Trophoblast cell (in vitro differentiated cells and primary cell): ENCODE measurements around the gene TPD52L1.

Source experiments
- DNase-seq, 2 donors: peaks; one replicate each; pipeline ENCODE4 v3.0.0-alpha.2; 2016
- H2AFZ ChIP-seq: 2 replicates; pipeline ENCODE4 v1.6.1; 2013; ENCODE audit warnings: low read length, moderate library complexity, mild to moderate bottlenecking; ENCODE audit not compliant: insufficient read depth, poor library complexity
- H2AK5ac ChIP-seq: 2 replicates; pipeline ENCODE4 v1.6.1; 2013; ENCODE audit warnings: mild to moderate bottlenecking, low read length
- H2BK120ac ChIP-seq: 2 replicates; pipeline ENCODE4 v1.6.1; 2013; ENCODE audit warnings: low read length, mild to moderate bottlenecking, moderate library complexity; ENCODE audit not compliant: insufficient read depth, poor library complexity
- H2BK12ac ChIP-seq: 2 replicates; pipeline ENCODE4 v1.6.1; 2013; ENCODE audit warnings: mild to moderate bottlenecking, low read length, moderate library complexity
- H2BK5ac ChIP-seq: 2 replicates; pipeline ENCODE4 v1.6.1; 2013; ENCODE audit warnings: low read length, low read depth, moderate library complexity, mild to moderate bottlenecking; ENCODE audit not compliant: poor library complexity
- H3K14ac ChIP-seq: 2 replicates; pipeline ENCODE4 v1.6.1; 2013; ENCODE audit warnings: mild to moderate bottlenecking, low read length
- H3K18ac ChIP-seq: 2 replicates; pipeline ENCODE4 v1.6.1; 2013; ENCODE audit warnings: mild to moderate bottlenecking, low read length
- H3K23ac ChIP-seq: 2 replicates; pipeline ENCODE4 v1.6.1; 2013; ENCODE audit warnings: low read length
- H3K27ac ChIP-seq: 2 replicates; pipeline ENCODE4 v1.5.1; 2013; ENCODE audit warnings: low read depth, mild to moderate bottlenecking, inconsistent platforms, low read length, moderate library complexity
- H3K27me3 ChIP-seq: 2 replicates; pipeline ENCODE4 v1.6.1; 2013; ENCODE audit warnings: inconsistent platforms, mild to moderate bottlenecking, low read length, moderate library complexity; ENCODE audit not compliant: insufficient read depth
- H3K36me3 ChIP-seq, 2 experiments: 1 replicate in 1 of 2; 2 replicates in 1 of 2; pipeline ENCODE4 v1.6.1; 2013; ENCODE audit warnings: low read length in 2 of 2, mild to moderate bottlenecking in 2 of 2, moderate library complexity in 1 of 2; ENCODE audit not compliant: insufficient read depth in 2 of 2, control insufficient read depth in 1 of 2
- H3K4ac ChIP-seq: 2 replicates; pipeline ENCODE4 v1.6.1; 2013; ENCODE audit warnings: low read depth, mild to moderate bottlenecking, low read length, moderate library complexity
- H3K4me1 ChIP-seq, 2 experiments: 1 replicate in 1 of 2; 2 replicates in 1 of 2; pipeline ENCODE4 v1.6.1; 2013; ENCODE audit warnings: low read length in 2 of 2, mild to moderate bottlenecking in 2 of 2, moderate library complexity in 1 of 2; ENCODE audit not compliant: insufficient read depth in 2 of 2, control insufficient read depth in 1 of 2
- H3K4me2 ChIP-seq: 2 replicates; pipeline ENCODE4 v1.6.1; 2013; ENCODE audit warnings: inconsistent platforms, mild to moderate bottlenecking, low read length, moderate library complexity
- H3K4me3 ChIP-seq: 2 replicates; pipeline ENCODE4 v1.5.1; 2013; ENCODE audit warnings: mild to moderate bottlenecking, low read depth, low read length, inconsistent platforms
- H3K79me1 ChIP-seq: one replicate; pipeline ENCODE4 v1.6.1; 2013; ENCODE audit warnings: low read length
- H3K79me2 ChIP-seq: 2 replicates; pipeline ENCODE4 v1.6.1; 2013; ENCODE audit warnings: low read length, mild to moderate bottlenecking; ENCODE audit not compliant: control insufficient read depth, insufficient read depth, poor library complexity
- H3K9ac ChIP-seq: 2 replicates; pipeline ENCODE4 v1.6.1; 2013; ENCODE audit warnings: mild to moderate bottlenecking, low read length
- H3K9me3 ChIP-seq: 2 replicates; pipeline ENCODE4 v1.6.1; 2013; ENCODE audit warnings: low read depth, mild to moderate bottlenecking, control low read depth, inconsistent platforms, low read length; ENCODE audit not compliant: insufficient read depth
- H4K12ac ChIP-seq: 2 replicates; pipeline ENCODE4 v1.6.1; 2013; ENCODE audit warnings: low read depth, mild to moderate bottlenecking, low read length, moderate library complexity
- H4K8ac ChIP-seq: 2 replicates; pipeline ENCODE4 v1.6.1; 2013; ENCODE audit warnings: low read depth, mild to moderate bottlenecking, low read length, moderate library complexity
- H4K91ac ChIP-seq: one replicate; pipeline ENCODE4 v1.6.1; 2013; ENCODE audit warnings: low read depth, mild to moderate bottlenecking, low read length, moderate library complexity
- WGBS: extraction: QIAGEN DNeasy Blood & Tissue Kit; methylation state at CpG from one replicate; pipeline ENCODE4 v1.1.7; 2013; ENCODE audit warnings: missing lambda C conversion rate; ENCODE audit not compliant: insufficient read length, insufficient coverage; ENCODE audit errors: extremely low coverage; 5-methylcytosine and 5-hydroxymethylcytosine counted together

Gene TPD52L1

DNA sequence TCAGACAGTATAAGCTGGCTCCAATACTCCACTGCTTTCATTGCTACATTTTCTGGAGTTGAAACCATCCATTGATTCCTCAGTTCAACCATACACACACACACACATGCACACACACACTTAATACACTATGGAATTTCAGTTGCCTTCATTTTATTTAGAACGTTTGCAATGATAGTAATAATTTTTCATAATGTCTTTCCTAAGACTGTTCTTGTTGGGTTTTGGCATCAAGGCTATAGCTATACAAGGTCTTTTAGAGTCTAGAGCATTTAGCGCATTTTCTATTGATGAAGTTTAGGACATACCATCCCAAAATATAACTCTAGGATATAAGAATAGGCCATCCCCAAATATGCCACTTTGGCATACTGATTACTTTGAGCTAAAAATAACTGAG, 15.5 kb upstream of the TPD52L1 start:
- no peak overlapping the region for H2BK12ac ChIP-seq
- no peaks in the 10 kb centered on the region for H3K4me1 ChIP-seq
- no peak overlapping the region for H2BK5ac ChIP-seq
- no peak overlapping the region for H2AFZ ChIP-seq
- no peak overlapping the region for H3K23ac ChIP-seq
- no peak overlapping the region for H3K27ac ChIP-seq
- H2AK5ac ChIP-seq = no peak overlapping the region
- no peaks in the 10 kb centered on the region for H3K79me2 ChIP-seq
- H3K14ac ChIP-seq = no peak overlapping the region
- H3K9ac ChIP-seq = no peak overlapping the region
- H3K79me1 ChIP-seq = no peaks in the 10 kb centered on the region
- H3K18ac ChIP-seq = no peak overlapping the region
- no peak overlapping the region for H4K91ac ChIP-seq
- H3K4me2 ChIP-seq = no peak overlapping the region
- no peak overlapping the region for H4K8ac ChIP-seq
- H3K36me3 ChIP-seq = no peaks in the 10 kb centered on the region
- no peak overlapping the region for H4K12ac ChIP-seq
- no peak for DNase-seq
- H3K27me3 ChIP-seq = no peaks in the 10 kb centered on the region
- H2BK120ac ChIP-seq = no peak overlapping the region
- H3K9me3 ChIP-seq = no peaks in the 10 kb centered on the region
- H3K4me3 ChIP-seq = no peak overlapping the region
- H3K4ac ChIP-seq = no peak overlapping the region
- WGBS = no CpG with 5 or more reads among the region's 2 CpGs

DNA sequence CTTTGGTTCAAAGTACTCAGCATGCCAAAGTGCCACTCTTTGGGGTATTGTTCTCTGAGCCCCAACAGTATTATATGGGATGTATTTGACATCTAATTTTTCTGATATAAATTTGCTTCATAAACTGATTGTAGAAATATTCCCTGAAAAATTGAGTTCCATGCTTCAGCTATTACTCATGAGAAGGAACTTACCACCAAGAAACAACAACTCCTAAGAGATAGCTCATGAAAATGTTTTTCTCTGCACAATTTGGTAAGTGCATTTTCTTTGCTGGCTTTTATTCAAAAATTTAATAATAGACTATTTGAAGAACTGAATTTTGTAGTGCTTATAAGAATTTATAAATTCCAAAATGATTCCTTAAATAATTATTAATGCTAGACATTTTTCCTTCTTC, 12.8 kb upstream of the TPD52L1 start:
- no peaks in the 10 kb centered on the region for H3K79me2 ChIP-seq
- no peaks in the 10 kb centered on the region for H3K36me3 ChIP-seq
- H2BK12ac ChIP-seq = no peak overlapping the region
- DNase-seq = no peak
- H3K27ac ChIP-seq = no peak overlapping the region
- no peak overlapping the region for H2BK5ac ChIP-seq
- no peak overlapping the region for H3K23ac ChIP-seq
- H3K79me1 ChIP-seq = no peaks in the 10 kb centered on the region
- H4K91ac ChIP-seq = no peak overlapping the region
- no peak overlapping the region for H3K4ac ChIP-seq
- H4K8ac ChIP-seq = no peak overlapping the region
- H2BK120ac ChIP-seq = no peak overlapping the region
- H4K12ac ChIP-seq = no peak overlapping the region
- H3K4me3 ChIP-seq = no peak overlapping the region
- H3K9me3 ChIP-seq = peaks cover 2% of the 10 kb centered on the region
- no peak overlapping the region for H3K9ac ChIP-seq
- no peak overlapping the region for H3K4me2 ChIP-seq
- no peaks in the 10 kb centered on the region for H3K27me3 ChIP-seq
- H3K14ac ChIP-seq = no peak overlapping the region
- no peak overlapping the region for H2AK5ac ChIP-seq
- no peak overlapping the region for H3K18ac ChIP-seq
- H3K4me1 ChIP-seq = no peaks in the 10 kb centered on the region
- H2AFZ ChIP-seq = no peak overlapping the region

DNA sequence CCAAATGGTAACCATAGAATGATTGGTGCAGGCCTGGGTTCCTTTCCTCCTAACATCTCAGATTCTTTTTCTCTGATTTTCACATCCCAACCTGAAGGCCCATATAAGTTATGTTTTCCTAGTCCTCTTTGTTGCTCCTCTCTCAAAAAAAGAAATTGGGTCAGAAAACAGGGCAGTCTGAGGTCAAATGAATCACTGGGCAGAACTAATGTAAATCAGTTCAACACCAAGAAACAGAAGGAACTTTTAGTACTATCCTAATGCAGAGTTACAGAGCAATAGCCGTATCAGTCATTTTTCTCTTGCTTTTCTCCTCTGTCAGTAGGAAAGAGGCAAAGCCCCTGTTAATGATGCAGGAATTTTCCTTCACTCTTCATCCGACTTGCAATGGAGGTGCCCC, 11.0 kb upstream of the TPD52L1 start:
- H2AFZ ChIP-seq = no peak overlapping the region
- H3K79me1 ChIP-seq = no peaks in the 10 kb centered on the region
- no peaks in the 10 kb centered on the region for H3K36me3 ChIP-seq
- no peak overlapping the region for H2BK120ac ChIP-seq
- no peak overlapping the region for H3K9ac ChIP-seq
- H3K27ac ChIP-seq = no peak overlapping the region
- no peaks in the 10 kb centered on the region for H3K79me2 ChIP-seq
- H3K23ac ChIP-seq = no peak overlapping the region
- H3K27me3 ChIP-seq = no peaks in the 10 kb centered on the region
- no peak overlapping the region for H3K4me2 ChIP-seq
- no peak for DNase-seq
- H2BK12ac ChIP-seq = no peak overlapping the region
- no peak overlapping the region for H4K12ac ChIP-seq
- no peak overlapping the region for H4K8ac ChIP-seq
- H3K4me3 ChIP-seq = no peak overlapping the region
- no peaks in the 10 kb centered on the region for H3K4me1 ChIP-seq
- peaks cover 6% of the 10 kb centered on the region for H3K9me3 ChIP-seq
- no peak overlapping the region for H2AK5ac ChIP-seq
- no CpG with 5 or more reads among the region's 2 CpGs for WGBS
- no peak overlapping the region for H2BK5ac ChIP-seq
- no peak overlapping the region for H4K91ac ChIP-seq
- H3K4ac ChIP-seq = no peak overlapping the region
- H3K18ac ChIP-seq = no peak overlapping the region
- no peak overlapping the region for H3K14ac ChIP-seq

DNA sequence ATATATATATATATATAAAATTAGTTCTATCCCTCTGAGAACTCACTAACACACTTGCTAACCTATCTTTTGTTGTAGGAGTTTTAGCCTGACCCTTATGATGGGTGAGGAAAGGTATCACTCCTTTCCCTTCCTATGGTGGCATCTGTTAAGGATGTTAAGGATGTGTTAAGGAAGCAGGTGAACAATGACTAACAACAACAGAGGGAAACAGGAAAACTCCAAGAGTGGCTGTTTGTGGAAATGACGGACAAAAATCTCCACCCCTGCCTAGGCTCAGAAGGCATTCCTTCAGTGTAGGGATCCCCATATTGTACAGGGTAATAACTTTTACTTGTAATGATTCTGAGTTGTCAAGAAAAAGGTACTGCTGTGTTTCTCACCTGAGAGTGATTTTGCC, 8.8 kb upstream of the TPD52L1 start:
- Histone ChIP-seq H3K4ac (no peak overlapping the region), H3K4me1 (no peaks in the 10 kb centered on the region), H3K79me2 (no peaks in the 10 kb centered on the region), H3K9me3 (peaks cover 6% of the 10 kb centered on the region), H2AK5ac (no peak overlapping the region), H3K9ac (no peak overlapping the region), H3K27me3 (no peaks in the 10 kb centered on the region), H3K18ac (no peak overlapping the region), H2AFZ (no peak overlapping the region), H3K14ac (no peak overlapping the region), H4K8ac (no peak overlapping the region), H3K23ac (no peak overlapping the region), H3K27ac (no peak overlapping the region), H4K91ac (no peak overlapping the region), H3K79me1 (no peaks in the 10 kb centered on the region), H4K12ac (no peak overlapping the region), H2BK120ac (no peak overlapping the region), H3K36me3 (no peaks in the 10 kb centered on the region), H2BK12ac (no peak overlapping the region), H2BK5ac (no peak overlapping the region), H3K4me2 (no peak overlapping the region), H3K4me3 (no peak overlapping the region)
- no CpG with 5 or more reads among the region's 1 CpG for WGBS
- no peak for DNase-seq
